Measurements from ENCODE around the gene VPS13D.

VPS13D gene

GRCh38 chr1:12327566-12327965 is 97.7 kb downstream of the VPS13D start:
- Histone ChIP-seq H3K4me3 (ENCODE audit: insufficient read depth in 1 of 2, low read depth in 1 of 2, low read length in 2 of 2) (no peak overlapping the region), H3K4ac (ENCODE audit: low read depth in 1 of 2, low read length in 2 of 2) (no peak overlapping the region), H4K91ac (ENCODE audit: low read length) (no peak overlapping the region), H3K27me3 (ENCODE audit: control insufficient read depth in 1 of 2, insufficient read depth in 1 of 2, low read length in 2 of 2) (no peaks in the 10 kb centered on the region), H2BK120ac (ENCODE audit: low read depth, low read length) (no peak overlapping the region), H3K23ac (ENCODE audit: low read length in 2 of 2) (no peak overlapping the region), H4K8ac (ENCODE audit: low read length) (no peak overlapping the region), H3K18ac (ENCODE audit: low read depth in 1 of 2, low read length in 2 of 2) (no peak overlapping the region), H2BK5ac (ENCODE audit: low read depth, low read length, poor library complexity, severe bottlenecking) (no peak overlapping the region), H2BK15ac (ENCODE audit: low read depth, poor library complexity, severe bottlenecking) (no peak overlapping the region), H2AFZ (ENCODE audit: low read depth, low read length) (no peak overlapping the region), H3K36me3 (ENCODE audit: control insufficient read depth in 1 of 2, insufficient read depth in 2 of 2, low read depth in 1 of 2, low read length in 2 of 2) (peaks cover 34 to 64% of the 10 kb centered on the region in 2 experiments), H3K4me2 (ENCODE audit: low read length, poor library complexity, severe bottlenecking) (no peak overlapping the region), H2AK5ac (ENCODE audit: low read length, severe bottlenecking) (no peak overlapping the region), H3K4me1 (ENCODE audit: control insufficient read depth, insufficient read depth, low read depth, low read length) (no peaks in the 10 kb centered on the region), H3K14ac (ENCODE audit: low read length in 2 of 2) (no peak overlapping the region), H3K27ac (ENCODE audit: low read length, poor library complexity, severe bottlenecking) (no peak overlapping the region), H2BK12ac (ENCODE audit: low read length in 2 of 2) (no peak overlapping the region), H3K9ac (ENCODE audit: low read length) (no peak overlapping the region), H3K79me1 (replicated peaks; ENCODE audit: low read length, poor library complexity, severe bottlenecking) (peaks cover 2% of the 10 kb centered on the region), H3K9me3 (ENCODE audit: control insufficient read depth, low read length) (no peaks in the 10 kb centered on the region)
- no peak for DNase-seq
- WGBS: 97% methylated on average over 5 of the region's 7 CpGs

- Histone ChIP-seq H3K27me3 (ENCODE audit: control insufficient read depth in 1 of 2, insufficient read depth in 1 of 2, low read length in 2 of 2) (no peaks in the 10 kb centered on the region), H2BK120ac (ENCODE audit: low read depth, low read length) (no peak overlapping the region), H2BK15ac (ENCODE audit: low read depth, poor library complexity, severe bottlenecking) (no peak overlapping the region), H3K18ac (ENCODE audit: low read depth in 1 of 2, low read length in 2 of 2) (no peak overlapping the region), H3K4me2 (ENCODE audit: low read length, poor library complexity, severe bottlenecking) (no peak overlapping the region), H3K14ac (ENCODE audit: low read length in 2 of 2) (no peak overlapping the region), H3K4me3 (ENCODE audit: insufficient read depth in 1 of 2, low read depth in 1 of 2, low read length in 2 of 2) (no peak overlapping the region), H2AK5ac (ENCODE audit: low read length, severe bottlenecking) (no peak overlapping the region), H3K27ac (ENCODE audit: low read length, poor library complexity, severe bottlenecking) (no peak overlapping the region), H3K36me3 (ENCODE audit: control insufficient read depth in 1 of 2, insufficient read depth in 2 of 2, low read depth in 1 of 2, low read length in 2 of 2) (peaks cover 20 to 66% of the 10 kb centered on the region in 2 experiments), H2BK12ac (ENCODE audit: low read length in 2 of 2) (no peak overlapping the region), H2BK5ac (ENCODE audit: low read depth, low read length, poor library complexity, severe bottlenecking) (no peak overlapping the region), H3K4me1 (ENCODE audit: control insufficient read depth, insufficient read depth, low read depth, low read length) (no peaks in the 10 kb centered on the region), H3K23ac (ENCODE audit: low read length in 2 of 2) (no peak overlapping the region), H4K91ac (ENCODE audit: low read length) (no peak overlapping the region), H3K4ac (ENCODE audit: low read depth in 1 of 2, low read length in 2 of 2) (no peak overlapping the region), H2AFZ (ENCODE audit: low read depth, low read length) (no peak overlapping the region), H4K8ac (ENCODE audit: low read length) (no peak overlapping the region), H3K9me3 (ENCODE audit: control insufficient read depth, low read length) (no peaks in the 10 kb centered on the region), H3K79me1 (replicated peaks; ENCODE audit: low read length, poor library complexity, severe bottlenecking) (no peaks in the 10 kb centered on the region), H3K9ac (ENCODE audit: low read length) (no peak overlapping the region)
- WGBS: 97% methylated on average over 10 of the region's 11 CpGs
- DNase-seq: no peak
Measured at GRCh38 chr1:12333036-12333785, 103.4 kb downstream of the VPS13D start.

GRCh38 chr1:12335815-12336214 is 106.0 kb downstream of the VPS13D start:
- no peak overlapping the region for H2BK5ac ChIP-seq (ENCODE audit: low read depth, low read length, poor library complexity, severe bottlenecking)
- H2AFZ ChIP-seq (ENCODE audit: low read depth, low read length): no peak overlapping the region
- no peak overlapping the region for H3K4me3 ChIP-seq (ENCODE audit: insufficient read depth in 1 of 2, low read depth in 1 of 2, low read length in 2 of 2)
- H2BK12ac ChIP-seq (ENCODE audit: low read length in 2 of 2): no peak overlapping the region
- H3K36me3 ChIP-seq (ENCODE audit: control insufficient read depth in 1 of 2, insufficient read depth in 2 of 2, low read depth in 1 of 2, low read length in 2 of 2): peaks cover 11 to 74% of the 10 kb centered on the region in 2 experiments
- no peak overlapping the region for H3K23ac ChIP-seq (ENCODE audit: low read length in 2 of 2)
- no peak overlapping the region for H4K91ac ChIP-seq (ENCODE audit: low read length)
- no peaks in the 10 kb centered on the region for H3K27me3 ChIP-seq (ENCODE audit: control insufficient read depth in 1 of 2, insufficient read depth in 1 of 2, low read length in 2 of 2)
- no peak overlapping the region for H3K14ac ChIP-seq (ENCODE audit: low read length in 2 of 2)
- H2AK5ac ChIP-seq (ENCODE audit: low read length, severe bottlenecking): no peak overlapping the region
- H3K9ac ChIP-seq (ENCODE audit: low read length): no peak overlapping the region
- no peak overlapping the region for H3K27ac ChIP-seq (ENCODE audit: low read length, poor library complexity, severe bottlenecking)
- no peaks in the 10 kb centered on the region for H3K79me1 ChIP-seq (replicated peaks; ENCODE audit: low read length, poor library complexity, severe bottlenecking)
- H2BK15ac ChIP-seq (ENCODE audit: low read depth, poor library complexity, severe bottlenecking): no peak overlapping the region
- no peak overlapping the region for H2BK120ac ChIP-seq (ENCODE audit: low read depth, low read length)
- no peak overlapping the region for H3K4me2 ChIP-seq (ENCODE audit: low read length, poor library complexity, severe bottlenecking)
- H3K4ac ChIP-seq (ENCODE audit: low read depth in 1 of 2, low read length in 2 of 2): no peak overlapping the region
- no peak overlapping the region for H4K8ac ChIP-seq (ENCODE audit: low read length)
- DNase-seq: no peak
- no peaks in the 10 kb centered on the region for H3K9me3 ChIP-seq (ENCODE audit: control insufficient read depth, low read length)
- H3K18ac ChIP-seq (ENCODE audit: low read depth in 1 of 2, low read length in 2 of 2): no peak overlapping the region
- no peaks in the 10 kb centered on the region for H3K4me1 ChIP-seq (ENCODE audit: control insufficient read depth, insufficient read depth, low read depth, low read length)
- WGBS: 98% methylated on average over 4 of the region's 4 CpGs

GRCh38 chr1:12336413-12336812 is 106.6 kb downstream of the VPS13D start:
- 76% methylated on average over 1 of the region's 1 CpG for WGBS
- Histone ChIP-seq H3K23ac (ENCODE audit: low read length in 2 of 2) (no peak overlapping the region), H3K36me3 (ENCODE audit: control insufficient read depth in 1 of 2, insufficient read depth in 2 of 2, low read depth in 1 of 2, low read length in 2 of 2) (peaks cover 11 to 69% of the 10 kb centered on the region in 2 experiments), H3K4me1 (ENCODE audit: control insufficient read depth, insufficient read depth, low read depth, low read length) (no peaks in the 10 kb centered on the region), H4K8ac (ENCODE audit: low read length) (no peak overlapping the region), H2BK12ac (ENCODE audit: low read length in 2 of 2) (no peak overlapping the region), H3K4me3 (ENCODE audit: insufficient read depth in 1 of 2, low read depth in 1 of 2, low read length in 2 of 2) (no peak overlapping the region), H2BK15ac (ENCODE audit: low read depth, poor library complexity, severe bottlenecking) (no peak overlapping the region), H3K79me1 (replicated peaks; ENCODE audit: low read length, poor library complexity, severe bottlenecking) (no peaks in the 10 kb centered on the region), H3K4me2 (ENCODE audit: low read length, poor library complexity, severe bottlenecking) (no peak overlapping the region), H2AK5ac (ENCODE audit: low read length, severe bottlenecking) (no peak overlapping the region), H3K9me3 (ENCODE audit: control insufficient read depth, low read length) (no peaks in the 10 kb centered on the region), H3K9ac (ENCODE audit: low read length) (no peak overlapping the region), H2BK120ac (ENCODE audit: low read depth, low read length) (no peak overlapping the region), H2AFZ (ENCODE audit: low read depth, low read length) (no peak overlapping the region), H3K27me3 (ENCODE audit: control insufficient read depth in 1 of 2, insufficient read depth in 1 of 2, low read length in 2 of 2) (no peaks in the 10 kb centered on the region), H2BK5ac (ENCODE audit: low read depth, low read length, poor library complexity, severe bottlenecking) (no peak overlapping the region), H3K14ac (ENCODE audit: low read length in 2 of 2) (no peak overlapping the region), H4K91ac (ENCODE audit: low read length) (no peak overlapping the region), H3K4ac (ENCODE audit: low read depth in 1 of 2, low read length in 2 of 2) (no peak overlapping the region), H3K27ac (ENCODE audit: low read length, poor library complexity, severe bottlenecking) (no peak overlapping the region), H3K18ac (ENCODE audit: low read depth in 1 of 2, low read length in 2 of 2) (no peak overlapping the region)
- no peak for DNase-seq

Measured in mesenchymal stem cell (in vitro differentiated cells and primary cell).